Heart left ventricle (tissue), 13 donors: ENCODE data around the gene C6orf52.

Experiments
- CTCF ChIP-seq, 12 donors: fragments of 200-600 bp; sonication (generic) in 4 of 12; IDR thresholded peaks; one replicate each; pipeline versions ENCODE4 v1.5.0 to v1.8.0; 2018 to 2022; ENCODE audit warnings: antibody characterized with exemption in 12 of 12, mild to moderate bottlenecking in 5 of 12
- POLR2A ChIP-seq, 2 donors: fragments of 450-650 bp; IDR thresholded peaks; one replicate each; pipeline ENCODE4 v1.6.1; 2017; ENCODE audit warnings: antibody characterized with exemption in 2 of 2, mild to moderate bottlenecking in 2 of 2, moderate library complexity in 2 of 2
- donor health status: ischemic (EF 13 %, LVEDD 7.1; RV severe dilation, severe dysfunction).
- donor health status: DM: no; HTN: yes; CAD: no.
- donor health status: DM: no; HTN: no; CAD: no.
- donor health status: ischemic (EF 25% LVEDD 6.9; RV normal size, moderate dysfunction).
- donor health status: ischemic (EF 25% LVEDD 5.7; RV mildly dilated, moderate dysfunction).
- donor health status: ischemic (EF 35%, LVEDD 5.7; RV mildly dilated, moderate dysfunction).
- donor health status: nonischemic (EF 11% LVEDD 7.7; RV severe dilation, severe dysfunction).
- donor health status: DM: yes; HTN: yes; CAD: no.
- donor health status: PGD.
- donor health status: ischemic (EF 29% LVEDD 5.4; RV normal size, mild dysfunction).
- donor health status: nonischemic (EF 23%, LVEDD 6.1; RV moderate dilation, normal function).

- TF ChIP-seq CTCF (IDR thresholded peaks at IDR 0.05): no peak
- no peak for TF ChIP-seq POLR2A (IDR thresholded peaks at IDR 0.05)
These were observed 12.6 kb downstream of the C6orf52 start for GRCh38 chr6:10681795-10682194.
